Panc1 (cell line): ENCODE data around the gene ITPRIPL2.

Experiments used
- CTCF ChIP-seq: fragments of 450-650 bp; IDR thresholded peaks from 2 replicates; pipeline ENCODE4 v1.5.1; 2017; ENCODE audit warnings: mild to moderate bottlenecking
- POLR2AphosphoS5 ChIP-seq: IDR thresholded peaks from 2 replicates; pipeline ENCODE4 v1.6.1; 2012; ENCODE audit warnings: mild to moderate bottlenecking, low read depth, low read length, moderate library complexity
- REST ChIP-seq, 2 experiments: IDR thresholded peaks; 2 replicates each; pipeline ENCODE4 v1.6.1; 2011 to 2012; ENCODE audit warnings: low read depth in 2 of 2, control low read depth in 1 of 2, low read length in 1 of 2, mild to moderate bottlenecking in 1 of 2, moderate library complexity in 1 of 2; ENCODE audit not compliant: insufficient read depth in 1 of 2
- SIN3A ChIP-seq: IDR thresholded peaks from 2 replicates; pipeline ENCODE4 v1.6.1; 2012; ENCODE audit warnings: low read depth, mild to moderate bottlenecking, low read length, moderate library complexity, borderline replicate concordance; ENCODE audit not compliant: insufficient read depth
- TCF7L2 ChIP-seq: IDR thresholded peaks from 2 replicates; pipeline ENCODE4 v1.6.1; 2011; ENCODE audit warnings: mild to moderate bottlenecking, low read depth, low read length, inconsistent platforms

GRCh38 chr16:19153876-19154275 lies 40.1 kb downstream of the ITPRIPL2 start:
- no peak for TF ChIP-seq CTCF
- no peak for TF ChIP-seq TCF7L2
- TF ChIP-seq REST (IDR thresholded peaks at IDR 0.05; ENCODE audit: insufficient read depth in 1 of 2, low read depth in 2 of 2, low read length in 1 of 2), result no peak
- no peak for TF ChIP-seq POLR2AphosphoS5
- no peak for TF ChIP-seq SIN3A
